8988T (cell line): Measurements from ENCODE around the gene STX7.

Experiments used
- DNase-seq: peaks from one replicate; pipeline ENCODE4 v3.0.0; 2011

Gene STX7

DNA sequence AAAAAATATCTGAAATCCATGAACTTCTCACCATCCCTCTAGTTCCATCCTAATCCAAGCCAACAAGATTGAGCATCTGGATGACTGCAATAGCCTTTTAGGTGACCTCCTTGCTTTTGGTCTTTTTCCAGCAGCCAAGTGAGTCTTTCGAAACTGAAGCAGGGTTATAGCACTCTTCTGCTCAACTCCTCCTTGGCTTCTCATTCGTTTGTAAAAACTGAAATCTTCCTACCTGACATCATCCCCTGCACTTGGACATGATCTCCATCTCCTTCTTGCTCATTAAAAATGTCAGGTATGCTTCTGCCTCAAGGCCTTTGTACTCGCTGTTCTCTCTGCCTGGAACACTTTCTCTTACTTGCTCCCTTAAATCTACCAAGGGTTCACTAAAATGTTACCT lies 46.0 kb downstream of the STX7 start:
- DNase-seq: no peak

DNA sequence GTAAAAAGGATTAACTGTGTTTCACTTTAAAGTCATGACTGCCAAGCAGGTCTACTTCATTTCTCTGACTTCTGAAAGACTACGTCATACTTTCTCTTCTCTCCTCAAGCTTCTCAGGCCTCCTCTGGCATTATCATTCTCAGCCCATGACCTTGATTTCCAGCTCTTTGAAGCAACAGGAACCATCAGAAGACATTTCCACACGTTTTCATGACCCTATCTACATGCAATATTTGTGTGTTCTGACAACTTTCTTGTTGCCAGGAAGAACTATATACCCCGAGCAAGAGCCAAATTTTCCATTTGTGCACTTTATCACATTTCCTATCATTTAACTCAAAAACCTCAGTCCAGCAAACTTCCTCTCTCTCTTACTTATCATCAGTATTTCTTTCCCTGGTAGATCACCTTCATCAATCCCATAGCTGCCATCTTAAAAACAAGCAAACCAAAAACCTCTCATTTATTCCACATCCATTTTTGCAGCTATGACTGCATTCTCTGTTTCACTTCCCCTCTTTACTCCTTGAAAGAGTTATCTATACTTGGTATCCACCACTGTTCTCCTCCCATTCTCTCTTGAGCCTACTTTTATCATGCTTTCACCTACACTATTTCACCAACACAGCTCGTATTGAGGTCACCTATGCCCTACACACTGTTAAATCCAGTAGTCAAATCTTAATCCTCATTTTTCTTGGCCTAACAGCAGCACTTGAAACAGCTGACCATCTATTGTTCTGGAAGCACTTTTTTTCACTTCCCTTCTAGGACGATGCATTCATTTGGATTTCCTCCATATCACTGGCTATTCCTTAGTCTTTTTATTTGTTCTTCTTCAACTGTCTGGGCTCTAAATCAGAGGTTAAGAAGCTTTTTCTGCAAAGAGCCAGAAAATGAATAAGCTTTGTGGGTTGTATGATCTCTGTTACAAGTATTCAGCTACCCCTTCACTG lies 47.1 kb downstream of the STX7 start:
- no peak for DNase-seq

DNA sequence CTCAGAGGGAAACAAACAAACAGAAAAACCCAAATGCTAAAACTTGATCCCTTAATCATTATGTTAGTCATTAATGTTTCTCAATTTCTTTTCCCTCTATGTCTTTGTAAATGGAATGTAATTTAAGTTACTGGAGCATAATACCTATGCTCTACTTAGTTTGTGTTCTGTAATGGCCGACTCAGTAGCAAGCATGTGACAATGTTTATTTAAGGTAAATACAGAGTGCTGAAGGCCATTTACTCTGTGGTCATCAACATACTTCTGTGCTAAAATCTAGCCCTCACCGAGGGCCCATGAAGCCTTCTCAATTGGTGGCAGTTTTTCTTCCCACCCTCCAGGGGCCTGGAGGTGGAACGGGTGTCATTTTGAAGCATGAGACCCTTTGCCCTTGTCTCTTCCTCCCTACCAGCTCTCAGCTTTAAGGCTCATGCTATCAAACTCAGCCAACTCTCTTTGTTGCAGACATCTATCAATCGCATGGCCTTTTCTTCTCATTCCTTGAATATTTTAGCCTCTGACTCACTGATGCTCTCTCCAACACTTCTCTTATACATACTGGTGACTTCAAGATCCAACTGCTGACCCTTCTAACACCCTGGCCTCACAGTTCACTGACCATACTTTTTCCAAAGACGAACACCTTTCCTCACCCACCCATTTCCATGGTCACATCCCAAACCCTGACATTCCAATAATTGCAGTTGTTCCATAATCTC lies 48.2 kb downstream of the STX7 start:
- no peak for DNase-seq

DNA sequence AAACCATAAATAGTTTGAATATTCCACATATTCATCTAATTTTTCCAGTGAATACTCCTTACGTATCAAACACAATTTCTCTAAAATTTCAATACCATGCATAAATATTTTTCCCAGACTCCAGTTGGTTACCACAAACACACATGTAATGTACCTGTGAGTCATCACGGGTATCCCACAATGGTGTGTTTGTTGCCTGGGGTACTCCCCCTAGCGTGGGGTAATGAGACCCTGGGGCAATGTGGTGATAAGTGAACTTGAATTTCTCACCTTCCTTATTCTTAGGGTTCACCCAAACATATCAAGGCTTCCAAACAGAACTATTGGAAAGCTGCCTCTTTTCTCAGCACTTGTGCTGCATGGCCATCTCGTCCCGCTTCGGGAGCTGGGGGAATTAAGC lies 51.0 kb downstream of the STX7 start:
- DNase-seq: no peak

DNA sequence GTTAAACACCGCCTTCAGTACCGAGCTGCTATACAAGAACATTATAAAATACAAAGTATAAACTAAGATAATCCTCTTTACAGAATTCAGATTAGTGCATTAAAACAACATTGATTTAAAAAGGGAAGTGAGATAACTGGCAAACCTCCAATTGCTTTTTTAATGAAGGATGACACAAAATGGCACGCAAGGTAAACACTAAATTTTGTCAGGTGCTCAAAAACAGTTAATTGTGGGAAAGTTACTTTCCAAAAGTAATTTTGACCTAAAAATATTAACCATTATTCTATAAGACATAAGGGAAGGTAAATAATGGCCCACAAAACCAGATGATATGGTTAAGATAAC lies 53.3 kb downstream of the STX7 start:
- DNase-seq: no peak

DNA sequence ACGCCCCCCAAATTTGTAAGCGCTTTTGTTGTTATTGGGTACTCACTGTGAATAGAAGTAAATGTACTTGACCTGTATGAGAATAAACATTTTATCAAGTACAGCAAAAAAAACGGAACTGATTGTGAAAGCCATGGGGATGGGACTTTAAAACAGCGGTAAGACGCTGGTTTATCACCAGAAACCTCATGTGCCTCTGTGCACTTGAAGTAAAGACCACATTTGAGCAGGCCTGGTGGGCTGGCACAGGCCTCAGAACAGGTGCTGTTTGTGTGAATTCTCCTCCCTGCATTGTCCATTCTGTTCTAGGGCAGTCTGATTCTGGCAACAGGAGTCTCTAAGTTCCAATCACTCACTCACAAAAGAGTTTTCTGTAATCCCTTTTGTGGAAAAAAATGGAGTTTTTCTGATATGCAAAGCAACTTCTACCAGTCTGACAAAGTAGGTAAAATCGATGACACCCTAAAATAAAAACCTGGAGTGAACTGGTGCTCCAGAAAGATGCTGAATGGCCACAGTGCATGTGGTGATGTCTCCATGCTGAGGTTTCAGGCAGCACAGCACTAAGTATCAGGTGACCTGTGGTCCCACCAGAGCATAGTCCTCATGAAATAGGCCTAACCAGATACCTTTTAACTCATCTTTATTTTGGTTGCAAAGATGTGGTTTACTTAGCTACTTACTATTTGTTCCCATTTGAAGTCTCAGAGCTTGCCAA lies 53.9 kb downstream of the STX7 start:
- no peak for DNase-seq

DNA sequence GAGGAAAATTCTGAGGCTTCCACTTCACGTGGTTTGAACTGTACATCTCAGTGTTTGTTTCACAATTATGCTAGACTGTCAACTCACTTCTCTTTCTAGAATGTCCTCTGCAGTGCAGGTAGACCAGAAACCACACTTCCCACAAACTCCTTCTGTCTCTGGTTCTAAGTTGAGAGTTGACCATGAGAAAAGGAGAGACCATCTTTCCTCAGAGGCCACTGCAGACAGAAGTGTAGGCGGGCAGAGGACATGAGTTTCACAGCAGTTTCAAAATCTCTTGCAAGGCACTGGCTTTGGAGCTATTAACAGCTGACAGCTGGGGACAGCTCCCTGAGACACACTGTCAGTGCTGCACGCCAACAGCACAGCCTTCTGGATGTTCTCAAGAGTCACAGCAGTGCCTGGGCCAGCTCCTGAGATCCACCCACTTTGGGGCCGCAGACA lies 56.2 kb downstream of the STX7 start:
- DNase-seq: no peak

DNA sequence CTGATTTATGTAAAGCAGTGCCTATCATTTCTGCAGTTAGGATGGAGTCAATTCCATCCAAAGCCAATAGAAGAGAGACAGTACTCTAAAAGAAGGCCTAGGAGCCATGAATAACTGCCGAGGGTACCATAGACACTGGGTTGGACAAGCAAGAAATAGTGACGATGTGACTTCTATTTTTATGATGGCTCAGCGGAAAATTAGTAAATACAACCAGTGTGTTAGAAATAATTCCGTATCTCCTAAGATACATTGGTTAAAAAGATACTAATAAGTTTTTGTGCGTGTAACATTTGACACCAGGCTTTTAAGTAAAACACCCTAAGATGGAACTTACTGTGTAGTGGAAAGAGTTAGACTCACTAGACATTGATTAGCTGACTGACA lies 66.1 kb downstream of the STX7 start:
- DNase-seq: no peak

DNA sequence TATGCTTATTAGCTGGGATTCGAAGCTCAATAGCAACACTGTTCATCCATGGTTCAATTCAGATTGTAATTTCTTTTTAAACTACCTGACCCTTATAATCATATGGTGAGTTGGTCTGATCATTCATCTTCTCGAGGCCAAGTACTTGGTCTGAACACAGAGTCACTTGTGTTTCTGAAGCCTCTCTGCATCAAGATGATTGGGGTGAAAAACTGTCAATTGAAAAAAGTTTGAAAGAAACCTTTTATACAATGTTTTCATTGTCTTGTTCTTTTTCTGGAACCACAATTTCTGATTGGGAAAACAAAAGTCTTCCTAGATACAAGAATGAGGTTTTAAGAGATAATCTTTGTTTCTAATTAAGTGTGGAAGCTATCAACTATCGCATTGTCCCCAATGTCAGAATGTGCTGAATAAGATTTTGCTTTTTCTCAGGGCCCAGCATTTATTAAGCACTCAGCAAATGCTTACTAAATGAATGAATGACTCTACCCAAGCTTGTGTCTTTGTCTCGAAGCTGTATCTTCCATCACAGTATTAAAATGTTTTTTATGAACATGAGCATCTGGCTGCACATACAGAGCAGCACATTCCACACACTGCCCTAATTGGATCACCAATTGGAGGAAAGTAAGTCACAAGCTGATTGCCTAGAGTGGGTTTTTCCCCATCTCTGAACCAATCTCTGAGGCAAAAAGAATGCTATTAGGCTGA lies 66.6 kb downstream of the STX7 start:
- DNase-seq: no peak

DNA sequence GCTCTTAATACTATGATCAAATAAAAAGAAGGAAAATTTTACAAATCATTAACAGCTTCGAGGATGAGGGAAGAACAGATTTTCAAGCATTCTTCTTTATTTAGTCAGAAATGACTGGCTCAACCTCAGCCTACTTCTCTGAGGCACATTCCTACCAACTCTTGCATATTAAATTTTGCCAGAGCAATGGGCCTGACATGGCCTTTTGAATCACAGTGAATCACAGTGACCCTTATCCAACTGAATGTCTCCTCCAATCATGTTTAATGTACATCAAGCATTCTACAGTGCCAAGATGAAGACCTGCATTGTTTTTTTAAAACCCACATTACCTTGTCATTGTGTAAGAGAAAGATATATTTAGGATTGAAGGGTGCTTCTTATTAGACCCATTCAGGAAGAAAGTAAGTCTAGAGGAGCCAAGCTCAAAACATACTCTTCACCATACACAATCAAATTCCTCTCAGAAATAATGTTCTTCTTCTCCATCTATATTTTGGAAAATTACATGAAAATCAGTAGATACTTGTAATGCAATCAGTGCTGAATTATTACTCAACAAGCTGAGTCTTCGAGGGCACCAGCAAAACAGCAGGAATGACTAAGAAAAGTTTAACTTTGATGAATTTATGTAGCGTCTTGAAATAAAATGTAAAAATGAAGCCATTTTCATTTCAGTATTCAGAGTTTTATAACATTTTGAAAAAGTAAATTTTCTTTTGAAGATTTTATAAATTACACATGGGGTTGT lies 67.5 kb downstream of the STX7 start:
- DNase-seq: no peak

DNA sequence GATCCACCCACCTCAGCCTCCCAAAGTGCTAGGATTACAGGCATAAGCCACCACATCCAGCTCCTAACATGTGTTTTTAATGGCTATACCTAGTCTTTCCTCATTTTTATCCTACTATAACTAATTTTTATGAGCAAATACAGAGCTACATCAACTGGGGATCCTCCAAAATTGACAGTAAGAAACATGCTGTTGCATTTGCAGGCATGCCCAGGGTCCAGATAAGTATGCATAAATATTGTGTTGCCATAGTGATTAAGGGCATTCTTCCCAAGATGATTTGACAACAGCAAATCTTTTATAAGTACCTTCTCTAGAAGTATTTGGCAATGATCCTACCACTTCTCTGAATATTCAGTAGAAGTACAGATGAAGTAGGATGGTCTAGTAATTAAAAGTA lies 69.7 kb downstream of the STX7 start:
- no peak for DNase-seq

DNA sequence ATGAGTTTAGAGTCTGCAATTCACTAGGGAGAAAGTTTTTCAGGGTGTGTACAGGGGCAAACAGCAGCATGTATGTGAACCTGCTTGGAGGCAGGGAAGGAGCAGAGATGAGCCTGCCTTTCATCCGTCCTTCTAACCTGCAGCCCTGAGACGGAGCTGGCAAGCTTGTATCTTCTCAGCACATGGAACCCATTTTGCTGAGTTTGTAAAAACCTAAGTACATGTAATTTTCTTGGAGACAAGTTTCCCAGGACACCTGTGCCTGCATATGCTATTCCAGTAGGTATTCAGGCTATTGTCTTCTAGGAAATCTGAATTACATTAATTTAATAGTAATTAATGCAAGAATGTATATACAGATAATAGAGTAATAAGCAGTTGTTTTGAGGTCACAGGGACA lies 82.8 kb downstream of the STX7 start:
- DNase-seq: no peak

DNA sequence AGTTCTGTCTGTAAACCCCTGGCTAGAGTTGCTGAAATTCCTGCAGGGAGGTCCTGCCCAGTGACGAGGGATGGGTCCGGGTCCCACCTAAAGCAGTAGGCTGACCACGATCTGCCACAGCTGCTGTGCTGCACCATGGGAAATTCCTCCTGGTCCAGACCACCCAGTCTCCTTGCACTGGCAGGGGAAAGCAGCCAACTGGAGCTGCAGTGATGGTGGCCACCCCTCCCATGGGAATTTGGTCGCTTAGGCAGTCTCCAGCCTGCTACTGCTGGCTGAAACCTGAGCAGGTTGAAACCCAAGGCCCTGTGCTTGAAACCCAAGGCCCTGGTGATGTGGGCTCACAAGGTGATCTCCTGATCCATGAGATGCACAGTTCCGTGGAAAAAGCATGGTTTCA lies 87.7 kb downstream of the STX7 start:
- DNase-seq: no peak

DNA sequence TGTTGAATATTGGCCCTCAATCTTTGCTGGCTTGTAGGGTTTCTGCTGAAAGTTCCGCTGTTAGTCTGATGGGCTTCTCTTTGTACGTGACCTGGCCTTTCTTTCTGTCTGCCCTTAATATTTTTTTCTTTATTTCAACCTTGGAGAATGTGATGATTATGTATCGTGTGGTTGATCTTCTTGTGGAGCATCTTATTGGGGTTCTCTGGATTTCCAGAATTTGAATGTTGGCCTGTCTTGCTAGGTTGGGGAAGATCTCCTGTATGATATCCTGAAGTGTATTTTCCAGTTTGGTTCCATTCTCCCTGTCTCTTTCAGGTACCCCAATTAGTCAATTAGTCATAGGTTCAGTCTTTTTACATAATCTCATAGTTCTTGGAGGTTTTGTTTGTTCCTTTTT lies 89.1 kb downstream of the STX7 start:
- DNase-seq: no peak

DNA sequence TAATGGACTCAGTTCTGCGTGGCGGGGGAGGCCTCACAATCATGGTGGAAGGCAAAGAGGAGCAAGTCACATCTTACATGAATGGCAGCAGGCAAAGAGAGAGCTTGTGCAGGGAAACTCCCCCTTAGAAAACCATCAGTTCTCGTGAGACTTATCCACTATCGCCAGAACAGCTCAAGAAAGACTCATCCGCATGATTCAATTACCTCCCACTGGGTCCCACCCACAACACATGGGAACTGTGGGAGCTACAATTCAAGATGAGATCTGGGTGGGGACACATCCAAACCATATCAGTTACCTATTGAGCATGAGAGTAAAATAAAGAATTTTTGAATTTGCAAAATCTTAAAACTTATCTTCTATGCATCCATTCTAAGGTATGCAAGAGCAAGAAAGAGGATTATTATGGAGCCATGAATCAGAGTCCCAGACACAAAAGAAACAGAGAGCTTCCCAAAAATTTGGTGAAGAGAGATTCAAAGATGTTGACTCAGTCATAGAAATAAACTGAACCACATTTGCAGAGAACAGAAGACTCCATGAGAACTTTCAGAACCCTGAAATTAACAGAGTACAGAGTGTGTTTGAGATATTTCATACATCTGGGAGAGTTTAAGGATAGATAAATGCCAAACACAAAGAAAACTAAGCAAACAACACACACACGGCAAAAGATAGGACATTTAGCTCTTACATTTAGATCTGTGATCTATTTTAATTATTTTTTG lies 94.5 kb downstream of the STX7 start:
- DNase-seq: no peak

DNA sequence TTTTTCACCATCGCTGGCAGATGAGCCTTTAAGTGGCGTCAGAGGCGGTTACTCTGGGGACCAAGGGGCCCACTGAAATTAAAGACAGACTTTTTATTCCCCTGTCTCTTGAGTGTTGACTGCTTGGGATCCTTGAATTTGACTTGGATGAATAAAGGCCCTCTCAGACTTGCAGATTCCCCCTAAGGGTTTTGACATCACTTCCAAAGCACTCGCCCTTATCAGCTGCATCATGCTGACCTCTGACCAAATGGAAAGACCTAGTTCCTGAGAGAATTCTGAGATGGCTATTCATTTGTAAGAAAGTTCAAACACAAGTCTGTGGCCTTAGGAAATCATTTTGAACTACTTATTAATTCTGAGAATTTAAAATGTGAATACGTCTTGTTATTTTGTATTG lies 98.2 kb downstream of the STX7 start:
- no peak for DNase-seq

DNA sequence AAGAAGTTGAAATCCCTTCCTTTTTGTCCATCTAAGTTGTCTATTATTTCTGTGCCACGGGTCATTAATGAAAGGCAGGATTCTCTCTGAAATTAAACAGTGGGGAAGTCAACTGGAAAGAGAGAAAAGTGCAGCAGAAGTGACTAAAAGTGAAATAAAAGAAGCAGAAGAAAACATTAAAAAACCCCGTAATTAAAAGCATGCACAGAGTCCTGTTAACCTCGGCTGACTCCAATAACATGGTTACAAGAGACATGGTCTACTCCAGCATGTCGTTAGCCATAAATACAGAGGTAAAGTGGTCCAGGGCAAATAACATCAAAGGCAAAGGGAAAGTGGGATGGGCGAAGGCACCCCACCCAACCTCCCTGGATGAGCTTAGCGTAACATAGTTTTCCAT lies 98.6 kb downstream of the STX7 start:
- no peak for DNase-seq

DNA sequence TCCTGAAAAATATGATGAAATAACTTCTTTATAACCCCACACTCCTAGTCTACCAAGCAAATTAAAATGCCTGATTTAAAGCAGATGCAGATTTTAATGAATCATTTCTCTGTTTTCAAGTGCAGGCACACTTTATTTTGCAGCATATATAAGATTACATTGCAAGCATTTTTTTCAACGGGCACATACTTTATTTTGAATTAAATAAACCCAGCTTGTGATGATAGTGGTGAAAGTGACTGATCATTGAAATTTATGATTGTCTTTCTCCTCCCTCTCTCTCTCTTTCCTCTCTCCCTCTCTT lies 99.5 kb downstream of the STX7 start:
- no peak for DNase-seq

DNA sequence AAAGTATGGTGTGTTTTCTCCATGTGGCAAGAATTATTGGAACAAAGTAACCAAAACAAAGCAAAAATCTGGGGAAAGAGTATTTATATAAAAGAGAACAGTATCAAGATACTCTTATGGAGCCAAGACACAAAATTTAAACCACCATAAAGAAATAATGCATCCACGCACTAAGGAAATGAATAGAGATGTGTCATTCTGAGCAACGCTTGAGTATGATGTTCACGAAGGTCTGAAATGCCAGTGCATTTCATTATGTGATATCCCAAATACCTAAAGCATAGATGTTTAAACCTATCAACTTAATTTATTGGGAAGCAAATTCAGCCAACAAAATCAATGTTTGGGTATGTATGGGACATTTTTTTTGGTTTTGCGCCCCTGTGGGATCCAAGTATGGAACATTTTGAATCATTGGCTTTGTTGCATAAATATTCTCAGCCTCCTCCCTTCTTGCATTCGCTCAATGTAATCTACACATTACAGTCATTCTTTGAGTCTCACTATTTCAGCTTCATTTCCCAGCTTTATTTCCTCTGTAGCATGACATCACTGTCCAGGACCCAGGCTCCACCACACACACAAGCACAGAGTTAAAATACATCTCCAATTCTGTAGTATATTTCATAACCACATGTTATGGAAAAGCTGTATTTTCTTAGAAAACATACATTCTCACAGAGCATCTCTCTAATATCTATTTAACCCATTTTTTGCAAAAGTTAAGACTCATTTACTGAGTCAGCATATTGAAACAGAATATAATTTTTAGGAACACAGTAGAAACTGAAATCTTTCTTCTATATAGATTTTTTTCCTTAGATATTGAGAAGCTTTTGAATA lies 100.0 kb downstream of the STX7 start:
- no peak for DNase-seq

DNA sequence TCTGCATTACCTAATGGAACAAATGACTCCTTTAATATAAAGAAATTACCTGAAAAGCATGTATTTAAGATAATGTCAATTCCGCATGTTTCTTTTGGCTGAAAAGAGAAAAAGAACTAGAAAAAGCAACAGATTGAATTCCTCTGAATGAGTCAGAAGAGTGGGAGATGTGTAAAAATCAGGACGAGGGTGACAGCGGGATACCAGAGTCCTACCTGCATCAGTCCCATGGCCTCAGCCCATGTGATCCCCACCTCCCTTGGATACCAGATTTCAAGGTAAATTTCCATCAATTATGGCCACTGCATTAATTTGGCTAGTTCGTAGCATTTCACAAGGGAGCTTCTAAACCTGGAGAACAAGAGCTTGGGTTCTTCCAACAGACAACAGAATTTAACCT lies 101.6 kb downstream of the STX7 start:
- DNase-seq: no peak

DNA sequence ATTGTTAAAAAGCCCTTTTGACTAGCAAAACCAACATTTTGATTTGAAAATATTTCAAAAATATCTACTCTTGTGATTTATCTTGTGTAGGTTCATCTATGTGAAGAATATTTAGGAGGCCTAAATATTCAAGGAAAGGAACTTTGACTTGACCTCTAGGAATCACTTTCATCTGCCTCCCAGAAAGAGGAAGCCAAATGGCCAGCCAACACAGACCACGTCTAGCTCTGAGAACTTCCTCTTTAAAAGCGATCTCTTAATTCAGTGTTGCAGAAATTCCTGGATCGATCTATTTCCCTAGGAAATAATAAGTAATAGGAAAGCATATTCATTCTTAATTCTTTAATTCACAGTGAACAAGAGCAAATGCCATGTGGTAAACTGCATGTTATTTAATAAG lies 102.1 kb downstream of the STX7 start:
- no peak for DNase-seq
